Colon (tissue), 2 donors: ENCODE measurements around the gene TMEM218.

Experiments
- FAIRE-seq: peaks from 2 replicates; lab custom pipeline; 2012; peaks lifted over from hg19 to GRCh38; lab: Jason Lieb, UNC
- donor health status: control.
- donor health status: control.

TMEM218 gene

GRCh38 chr11:125129316-125129993 lies 18.0 kb upstream of the TMEM218 start:
- no peak for FAIRE-seq

DNA sequence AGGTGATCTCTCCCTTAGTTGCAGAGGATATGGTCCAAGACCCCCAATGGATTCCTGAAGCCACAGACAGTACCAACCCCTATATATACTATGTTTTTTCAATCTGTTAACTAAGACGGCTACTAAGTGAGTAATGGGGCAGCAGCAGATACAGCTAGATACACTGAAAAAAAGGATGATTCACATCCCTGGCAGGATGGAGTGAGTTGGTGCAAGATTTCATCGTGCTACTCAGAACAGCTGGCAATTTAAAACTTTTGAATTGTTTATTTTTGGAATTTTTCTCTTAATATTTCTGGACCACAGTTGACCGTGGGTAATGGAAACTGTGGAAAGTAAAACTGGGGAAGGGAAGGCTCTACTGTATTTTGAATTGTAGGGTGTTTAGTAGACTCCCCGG lies 17.0 kb upstream of the TMEM218 start:
- no peak for FAIRE-seq

GRCh38 chr11:125124618-125124992 lies 13.2 kb upstream of the TMEM218 start:
- FAIRE-seq, result no peak

GRCh38 chr11:125123947-125124617 lies 12.7 kb upstream of the TMEM218 start:
- no peak for FAIRE-seq

DNA sequence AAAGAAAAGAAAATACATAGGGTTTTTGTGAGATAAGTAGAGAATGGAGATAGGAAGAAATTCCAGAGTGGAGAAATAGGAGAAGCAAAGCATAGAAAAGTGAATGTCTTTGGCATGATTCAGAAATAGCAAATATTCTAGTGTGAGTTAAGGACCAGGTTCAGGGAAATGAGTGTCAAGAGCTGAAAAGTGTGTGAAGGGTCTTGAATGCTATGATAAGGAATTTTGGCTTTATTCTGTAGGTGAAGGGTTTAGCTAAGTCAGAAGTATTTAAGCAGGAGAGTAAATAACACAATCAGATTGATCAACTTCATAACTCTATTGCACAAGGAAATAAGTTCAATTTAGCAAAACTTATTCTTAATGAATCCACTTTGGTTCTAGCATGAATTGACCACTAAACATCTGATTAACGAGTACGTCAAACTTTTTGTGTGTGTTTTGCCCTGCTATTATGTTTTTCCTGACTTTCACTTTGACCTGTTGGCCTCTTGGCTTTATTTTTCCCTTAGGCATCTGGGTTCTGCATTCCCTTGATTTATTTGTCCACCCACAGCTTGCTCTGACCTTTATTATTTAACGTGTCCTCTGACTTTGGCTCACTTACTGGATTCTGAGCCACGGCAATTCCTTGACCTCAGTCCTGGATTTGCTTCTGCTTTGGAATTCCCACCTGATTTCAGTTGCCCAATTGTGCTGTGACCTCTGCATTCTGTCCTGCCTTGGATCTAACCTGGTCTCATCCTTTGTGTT lies 11.9 kb upstream of the TMEM218 start:
- FAIRE-seq, result no peak

DNA sequence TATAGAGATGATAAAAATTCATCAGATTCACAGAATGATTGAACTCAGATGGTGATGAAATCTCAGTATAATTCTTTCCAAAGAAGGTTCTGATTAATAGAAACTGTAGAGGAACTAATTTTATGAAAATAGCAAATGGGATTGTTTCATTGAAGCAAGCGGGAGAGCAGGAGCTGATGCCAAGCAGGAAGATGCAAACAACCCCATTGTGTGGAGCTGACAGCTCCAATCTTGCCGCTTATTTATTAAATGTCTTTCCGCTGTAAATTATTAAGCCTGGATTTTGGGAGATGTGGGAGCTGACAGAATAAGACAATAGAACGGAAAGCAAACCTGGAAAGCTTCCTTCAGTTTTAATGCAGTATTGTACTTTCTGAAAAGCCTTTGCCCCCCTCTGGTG lies 6.0 kb upstream of the TMEM218 start:
- no peak for FAIRE-seq

- no peak for FAIRE-seq
Observed at GRCh38 chr11:125114518-125114917, 3.1 kb upstream of the TMEM218 start.

- no peak for FAIRE-seq
Observed at GRCh38 chr11:125112208-125112604, 780 bp upstream of the TMEM218 start.

- FAIRE-seq, result no peak
Observed at GRCh38 chr11:125111001-125111342, 454 bp downstream of the TMEM218 start.

GRCh38 chr11:125110506-125110905 lies 920 bp downstream of the TMEM218 start:
- FAIRE-seq, result no peak

DNA sequence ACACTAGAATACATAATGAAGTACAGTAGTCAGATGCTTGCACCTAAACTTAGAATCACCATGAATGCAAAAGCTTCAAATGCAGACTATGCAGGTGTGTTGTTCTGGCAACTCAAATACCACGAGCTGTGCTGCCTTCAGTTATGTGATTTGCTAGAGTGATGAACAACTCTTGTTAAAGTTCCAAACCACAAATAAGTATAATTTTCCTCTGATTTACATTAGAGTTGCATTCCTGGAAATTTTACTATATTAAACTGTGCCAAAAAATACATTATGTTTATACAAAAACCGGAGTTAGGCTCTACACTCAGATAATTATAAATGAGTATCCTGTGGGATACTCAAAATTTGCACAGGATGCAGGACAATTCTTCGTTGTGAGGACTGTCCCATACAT lies 3.0 kb downstream of the TMEM218 start:
- FAIRE-seq, result no peak

- no peak for FAIRE-seq
Observed at GRCh38 chr11:125105926-125106325, 5.5 kb downstream of the TMEM218 start.

- no peak for FAIRE-seq
Observed at GRCh38 chr11:125102510-125102909, 8.9 kb downstream of the TMEM218 start.

DNA sequence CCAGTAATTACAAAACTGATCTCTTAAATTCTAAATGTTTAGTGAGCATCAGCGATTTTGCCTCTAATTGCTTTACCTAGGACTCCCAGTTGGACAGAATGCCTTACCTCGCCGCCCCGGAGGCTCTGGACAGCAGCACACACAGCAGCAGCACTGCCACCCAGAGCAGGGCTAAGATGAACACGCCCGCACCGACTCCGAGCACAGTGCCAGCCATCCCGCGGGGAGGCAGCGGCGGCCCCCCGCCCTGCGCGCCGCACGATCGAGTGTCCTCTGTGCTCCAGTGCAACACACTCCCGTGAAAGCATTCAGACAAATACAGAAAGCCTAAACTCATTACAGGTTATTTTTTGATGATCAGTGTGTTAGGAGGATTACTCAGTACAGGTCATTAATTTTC lies 9.4 kb downstream of the TMEM218 start:
- FAIRE-seq, result no peak

DNA sequence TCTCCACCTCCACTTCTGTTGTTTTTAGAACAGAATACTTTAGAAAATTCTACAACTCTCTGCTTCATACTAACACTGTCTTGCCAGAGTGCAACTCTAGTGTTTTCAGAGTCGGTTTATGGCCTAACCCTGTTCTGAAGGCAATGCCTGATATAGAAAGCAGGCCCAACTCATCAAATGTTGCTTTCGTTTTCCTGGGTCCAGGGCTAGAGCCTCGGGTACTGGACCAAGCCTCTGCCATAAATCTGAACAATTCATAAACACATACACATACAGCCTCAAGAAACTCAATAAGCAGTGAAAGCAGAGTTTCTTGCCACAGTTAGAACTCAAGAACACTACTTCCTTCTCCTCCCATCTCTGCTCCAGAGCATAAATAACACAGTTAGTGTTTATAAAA lies 9.8 kb downstream of the TMEM218 start:
- FAIRE-seq, result no peak

- no peak for FAIRE-seq
Observed at GRCh38 chr11:125100136-125100535, 11.3 kb downstream of the TMEM218 start.

- FAIRE-seq, result no peak
Observed at GRCh38 chr11:125094731-125095130, 16.7 kb downstream of the TMEM218 start.

DNA sequence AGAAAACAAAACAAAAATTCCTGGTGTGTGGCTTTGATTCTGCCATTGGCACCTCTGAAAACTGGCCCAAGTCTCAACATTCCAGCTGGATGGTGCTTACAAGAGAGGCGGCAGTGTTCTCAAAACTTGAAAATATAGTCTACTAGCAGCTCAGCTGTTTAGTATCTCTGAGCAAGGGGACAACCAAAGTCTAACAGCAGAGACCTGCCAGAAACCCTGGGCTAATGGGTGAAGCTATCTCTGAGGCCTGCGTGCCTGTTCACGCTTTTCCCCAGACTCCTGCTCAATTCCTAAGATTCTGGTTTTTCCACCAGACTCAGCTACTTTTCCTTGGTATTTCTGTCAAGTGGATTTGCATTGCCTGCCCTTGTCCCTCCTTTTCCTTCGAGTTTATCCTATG lies 17.9 kb downstream of the TMEM218 start:
- FAIRE-seq, result no peak

DNA sequence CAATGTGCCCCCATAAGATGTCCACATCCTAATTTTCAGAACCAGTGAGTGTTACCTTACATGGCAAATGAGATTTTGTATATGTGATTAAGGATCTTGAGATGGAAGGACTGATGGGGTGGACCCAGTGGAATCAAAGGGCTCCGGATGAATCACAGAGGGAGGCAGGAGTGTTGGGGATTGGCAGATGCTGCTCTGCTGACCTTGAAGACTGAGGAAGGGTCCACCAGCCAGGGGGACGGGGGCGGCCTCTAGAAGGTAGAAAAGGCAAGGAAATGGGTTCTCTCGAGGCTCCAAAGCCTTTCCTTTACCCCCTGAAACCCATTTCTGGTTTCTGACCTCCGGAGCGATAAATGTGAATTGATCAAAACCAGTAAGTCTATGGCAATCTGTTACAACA lies 18.8 kb downstream of the TMEM218 start:
- FAIRE-seq, result no peak

GRCh38 chr11:125091877-125092664 lies 19.4 kb downstream of the TMEM218 start:
- FAIRE-seq, result no peak

- FAIRE-seq, result no peak
Observed at GRCh38 chr11:125091247-125091876, 20.1 kb downstream of the TMEM218 start.

- no peak for FAIRE-seq
Observed at GRCh38 chr11:125090816-125091215, 20.6 kb downstream of the TMEM218 start.
